Astrocyte (in vitro differentiated cells and primary cell): ENCODE measurements around the gene HDHD2.

Experiments used
- EZH2 ChIP-seq: IDR thresholded peaks from 2 replicates; pipeline ENCODE4 v1.6.1; 2012; ENCODE audit warnings: mild to moderate bottlenecking, low read length, inconsistent platforms; ENCODE audit not compliant: insufficient read depth
- TF ChIP-seq, protein P1 (sequence below): IDR thresholded peaks from 2 replicates; pipeline ENCODE4 v1.5.1; 2011; ENCODE audit warnings: low read depth, mild to moderate bottlenecking, inconsistent platforms, low read length, moderate library complexity; ENCODE audit not compliant: insufficient read depth

DNA sequence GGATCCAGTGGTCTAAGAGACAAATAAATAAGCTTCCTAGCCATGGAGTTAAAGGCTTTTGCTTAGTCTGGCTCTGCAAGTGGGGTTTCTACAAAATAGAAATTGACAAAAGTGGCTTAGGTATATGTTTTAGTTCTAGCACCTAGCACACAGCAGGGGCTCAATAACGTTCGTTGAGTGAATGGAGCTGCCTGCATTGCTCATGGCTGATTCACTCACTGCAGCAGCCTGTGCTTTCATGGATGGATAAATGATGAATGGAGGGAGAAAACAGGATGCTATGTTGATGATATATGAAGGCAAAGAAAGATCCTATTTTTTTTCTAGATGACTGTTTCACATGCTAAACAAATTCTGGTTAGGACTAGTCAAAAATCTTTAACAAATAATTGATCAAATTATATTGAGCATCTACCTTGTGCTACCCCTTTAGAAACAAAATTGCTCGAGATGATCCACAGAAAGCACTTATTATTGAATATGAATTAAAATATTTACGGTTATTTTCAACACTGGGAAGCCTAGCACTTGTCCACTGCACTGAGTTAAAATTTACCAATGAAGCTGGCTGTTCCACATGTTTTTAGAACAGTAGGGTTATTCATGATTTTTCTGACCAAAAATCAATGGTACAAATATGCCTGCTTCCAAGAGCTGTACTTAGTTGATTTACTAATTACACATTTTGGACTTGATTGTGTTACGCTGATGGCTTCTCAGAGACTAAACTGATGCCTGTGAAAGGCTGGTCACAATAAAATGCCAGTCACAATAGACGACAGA is 39.6 kb downstream of the HDHD2 start:
- TF ChIP-seq EZH2 = no peak
- TF ChIP-seq, protein P1, sequence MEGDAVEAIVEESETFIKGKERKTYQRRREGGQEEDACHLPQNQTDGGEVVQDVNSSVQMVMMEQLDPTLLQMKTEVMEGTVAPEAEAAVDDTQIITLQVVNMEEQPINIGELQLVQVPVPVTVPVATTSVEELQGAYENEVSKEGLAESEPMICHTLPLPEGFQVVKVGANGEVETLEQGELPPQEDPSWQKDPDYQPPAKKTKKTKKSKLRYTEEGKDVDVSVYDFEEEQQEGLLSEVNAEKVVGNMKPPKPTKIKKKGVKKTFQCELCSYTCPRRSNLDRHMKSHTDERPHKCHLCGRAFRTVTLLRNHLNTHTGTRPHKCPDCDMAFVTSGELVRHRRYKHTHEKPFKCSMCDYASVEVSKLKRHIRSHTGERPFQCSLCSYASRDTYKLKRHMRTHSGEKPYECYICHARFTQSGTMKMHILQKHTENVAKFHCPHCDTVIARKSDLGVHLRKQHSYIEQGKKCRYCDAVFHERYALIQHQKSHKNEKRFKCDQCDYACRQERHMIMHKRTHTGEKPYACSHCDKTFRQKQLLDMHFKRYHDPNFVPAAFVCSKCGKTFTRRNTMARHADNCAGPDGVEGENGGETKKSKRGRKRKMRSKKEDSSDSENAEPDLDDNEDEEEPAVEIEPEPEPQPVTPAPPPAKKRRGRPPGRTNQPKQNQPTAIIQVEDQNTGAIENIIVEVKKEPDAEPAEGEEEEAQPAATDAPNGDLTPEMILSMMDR = no peak
